SU-DHL-6 (cell line): ENCODE data around the gene ZFP82.

Source experiments
- H2AFZ ChIP-seq: fragments of 200-600 bp; sonication (generic); 2 replicates; pipeline ENCODE4 v1.6.1; 2014; ENCODE audit warnings: low read depth, mild to moderate bottlenecking, moderate library complexity, mixed read lengths, antibody characterized with exemption, low read length; ENCODE audit not compliant: severe bottlenecking
- H3F3A ChIP-seq: fragments of 200-600 bp; shearing (Covaris generic); 2 replicates; pipeline ENCODE4 v1.6.0; 2016; ENCODE audit warnings: antibody characterized with exemption, mild to moderate bottlenecking; ENCODE audit not compliant: insufficient read depth
- H3K27ac ChIP-seq: fragments of 200-600 bp; sonication (generic); 2 replicates; pipeline ENCODE4 v1.5.1; 2016; ENCODE audit warnings: low read depth, mild to moderate bottlenecking, low read length, moderate library complexity, mixed read lengths
- H3K27me3 ChIP-seq: fragments of 200-600 bp; sonication (generic), shearing (Covaris generic); 2 replicates; pipeline ENCODE4 v1.6.0; 2014; ENCODE audit warnings: mild to moderate bottlenecking, low read length
- H3K36me3 ChIP-seq: fragments of 200-600 bp; sonication (generic); 2 replicates; pipeline ENCODE4 v1.6.1; 2014; ENCODE audit warnings: mild to moderate bottlenecking, low read length, mixed read lengths
- H3K4me2 ChIP-seq: fragments of 300-600, 200-600 bp; shearing (Covaris generic), sonication (generic); 2 replicates; pipeline ENCODE4 v1.6.0; 2014; ENCODE audit warnings: low read length, low read depth, mild to moderate bottlenecking; ENCODE audit not compliant: poor library complexity, severe bottlenecking
- H3K4me3 ChIP-seq: fragments of 200-600 bp; sonication (generic); 2 replicates; pipeline ENCODE4 v1.5.1; 2014; ENCODE audit warnings: antibody characterized with exemption, low read length, mild to moderate bottlenecking, mixed read lengths; ENCODE audit not compliant: insufficient read depth, poor library complexity, severe bottlenecking
- H3K79me2 ChIP-seq: fragments of 200-600 bp; sonication (generic); 2 replicates; pipeline ENCODE4 v1.6.1; 2014; ENCODE audit warnings: mild to moderate bottlenecking, low read length, moderate library complexity; ENCODE audit not compliant: insufficient read depth
- H3K9ac ChIP-seq: fragments of 200-600 bp; sonication (generic); 2 replicates; pipeline ENCODE4 v1.7.0; 2014; ENCODE audit warnings: mild to moderate bottlenecking, low read length
- H3K9me2 ChIP-seq: fragments of 200-600 bp; sonication (generic); replicated peaks from 2 replicates; pipeline ENCODE4 v1.6.1; 2014; ENCODE audit warnings: low read length; ENCODE audit not compliant: insufficient read depth
- H3K9me3 ChIP-seq: fragments of 200-600 bp; sonication (generic); 2 replicates; pipeline ENCODE4 v1.6.1; 2014; ENCODE audit warnings: low read length, mixed read lengths; ENCODE audit not compliant: insufficient read depth
- H4K20me1 ChIP-seq: fragments of 200-600 bp; sonication (generic); 2 replicates; pipeline ENCODE4 v1.6.1; 2014; ENCODE audit warnings: low read depth, mild to moderate bottlenecking, antibody characterized with exemption, low read length, moderate library complexity, mixed read lengths
- EZH2phosphoT487 ChIP-seq: fragments of 200-600 bp; sonication (generic), shearing (Covaris generic); conservative IDR thresholded peaks from 2 replicates; pipeline ENCODE4 v1.6.1; 2018; ENCODE audit warnings: mild to moderate bottlenecking, antibody characterized with exemption, low read length, moderate library complexity, mixed read lengths
- TF ChIP-seq, protein P1 (sequence below): fragments of 200-600 bp; sonication (generic); IDR thresholded peaks from one replicate; pipeline ENCODE4 v1.5.1; 2017; ENCODE audit warnings: antibody characterized with exemption, mild to moderate bottlenecking, low read length, moderate library complexity; ENCODE audit not compliant: insufficient read depth, poor library complexity, severe bottlenecking

Gene ZFP82

DNA sequence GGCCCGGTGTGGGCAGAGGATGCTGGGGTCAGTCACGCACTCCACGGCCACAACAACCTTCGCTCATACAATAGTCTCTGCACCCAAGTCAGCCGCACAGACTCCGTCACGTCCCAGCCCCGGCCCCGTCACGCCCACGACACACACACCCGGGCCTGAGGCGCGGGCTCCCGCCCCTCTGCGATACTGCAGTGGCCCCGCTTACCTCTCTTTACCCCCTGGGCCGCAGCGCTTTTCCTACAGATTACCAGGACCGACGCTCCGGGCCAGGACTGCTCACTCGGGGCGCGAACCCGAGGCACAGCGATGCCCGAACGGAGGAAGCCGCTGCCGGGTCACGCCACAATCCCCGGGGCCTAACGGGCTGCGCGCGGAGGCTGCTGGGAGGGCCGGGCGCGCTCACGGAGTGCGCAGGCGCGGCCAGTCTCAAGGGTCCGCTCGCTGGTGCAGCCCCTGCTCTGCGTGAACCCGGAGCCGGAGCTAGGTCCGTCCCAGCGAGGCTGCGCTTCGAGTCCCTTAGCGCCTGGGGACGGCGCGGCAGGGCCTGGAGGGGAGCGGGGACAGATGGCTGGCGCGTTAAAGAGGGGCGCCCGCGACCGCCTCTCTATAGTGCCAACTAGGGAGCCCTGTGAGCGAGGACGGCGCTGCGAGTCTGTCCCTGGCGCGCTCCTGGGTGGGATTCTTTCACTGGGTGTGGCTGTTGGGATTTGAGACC is at the start of gene ZFP82:
ZFP82 (minus strand) TSS at position 358 of the 715 bp plus-strand sequence. CDS start 8,855 bp downstream, outside the sequence.
- H3F3A ChIP-seq: peaks cover 2% of the 10 kb centered on the region; the same call in 1 of the 2 replicates
- peak within 1 kb of the TSS; percentile 64 for H3K27ac ChIP-seq
- no peaks in the 10 kb centered on the region for H3K27me3 ChIP-seq
- TF ChIP-seq EZH2phosphoT487: no peak
- TF ChIP-seq, protein P1, sequence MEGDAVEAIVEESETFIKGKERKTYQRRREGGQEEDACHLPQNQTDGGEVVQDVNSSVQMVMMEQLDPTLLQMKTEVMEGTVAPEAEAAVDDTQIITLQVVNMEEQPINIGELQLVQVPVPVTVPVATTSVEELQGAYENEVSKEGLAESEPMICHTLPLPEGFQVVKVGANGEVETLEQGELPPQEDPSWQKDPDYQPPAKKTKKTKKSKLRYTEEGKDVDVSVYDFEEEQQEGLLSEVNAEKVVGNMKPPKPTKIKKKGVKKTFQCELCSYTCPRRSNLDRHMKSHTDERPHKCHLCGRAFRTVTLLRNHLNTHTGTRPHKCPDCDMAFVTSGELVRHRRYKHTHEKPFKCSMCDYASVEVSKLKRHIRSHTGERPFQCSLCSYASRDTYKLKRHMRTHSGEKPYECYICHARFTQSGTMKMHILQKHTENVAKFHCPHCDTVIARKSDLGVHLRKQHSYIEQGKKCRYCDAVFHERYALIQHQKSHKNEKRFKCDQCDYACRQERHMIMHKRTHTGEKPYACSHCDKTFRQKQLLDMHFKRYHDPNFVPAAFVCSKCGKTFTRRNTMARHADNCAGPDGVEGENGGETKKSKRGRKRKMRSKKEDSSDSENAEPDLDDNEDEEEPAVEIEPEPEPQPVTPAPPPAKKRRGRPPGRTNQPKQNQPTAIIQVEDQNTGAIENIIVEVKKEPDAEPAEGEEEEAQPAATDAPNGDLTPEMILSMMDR: no peak
- H4K20me1 ChIP-seq: 0 out of 2 replicates have a peak, but pooled peaks cover 3% of the 10 kb centered on the region
- no peaks in the 10 kb centered on the region for H3K9me3 ChIP-seq
- H3K9me2 ChIP-seq: no peaks in the 10 kb centered on the region
- peak within 1 kb of the TSS; percentile 89 for H3K4me2 ChIP-seq
- H3K79me2 ChIP-seq: peaks cover 50% of the 10 kb centered on the region
- peak within 1 kb of the TSS; percentile 99 for H2AFZ ChIP-seq
- H3K36me3 ChIP-seq: peaks cover 4% of the 10 kb centered on the region; the same call in 1 of the 2 replicates
- H3K4me3 ChIP-seq: peak within 1 kb of the TSS; percentile 85
- H3K9ac ChIP-seq: peak within 1 kb of the TSS; percentile 79

DNA sequence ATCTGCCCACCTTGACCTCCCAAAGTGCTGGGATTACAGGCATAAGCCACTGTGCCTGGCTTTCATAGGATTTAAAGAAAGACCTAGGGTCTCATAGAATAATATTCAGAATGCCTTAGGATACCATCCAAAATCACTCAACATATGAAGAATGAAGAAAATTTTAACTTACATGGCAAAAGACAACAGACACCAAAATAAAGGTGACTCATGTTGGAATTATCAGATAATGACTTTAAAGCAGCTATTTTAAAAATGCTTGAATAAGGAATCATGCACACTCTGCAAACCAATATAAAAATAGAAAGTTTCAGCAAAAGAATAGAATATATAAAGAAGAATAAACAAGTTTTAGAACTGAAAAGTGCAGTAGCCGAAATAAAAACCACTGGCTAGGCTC is 41.6 kb upstream of the ZFP82 start:
- H3K4me2 ChIP-seq: no peak overlapping the region
- H3K9ac ChIP-seq: no peak overlapping the region
- H3K9me2 ChIP-seq: no peaks in the 10 kb centered on the region
- H3K27ac ChIP-seq: no peak overlapping the region
- no peak overlapping the region for H2AFZ ChIP-seq
- H3K27me3 ChIP-seq: no peaks in the 10 kb centered on the region
- H3K4me3 ChIP-seq: no peak overlapping the region
- H3F3A ChIP-seq: no peaks in the 10 kb centered on the region
- TF ChIP-seq, protein P1: no peak
- no peak for TF ChIP-seq EZH2phosphoT487
- H4K20me1 ChIP-seq: no peaks in the 10 kb centered on the region
- no peaks in the 10 kb centered on the region for H3K9me3 ChIP-seq
- H3K79me2 ChIP-seq: no peaks in the 10 kb centered on the region
- peaks cover 10% of the 10 kb centered on the region; the same call in 1 of the 2 replicates for H3K36me3 ChIP-seq

DNA sequence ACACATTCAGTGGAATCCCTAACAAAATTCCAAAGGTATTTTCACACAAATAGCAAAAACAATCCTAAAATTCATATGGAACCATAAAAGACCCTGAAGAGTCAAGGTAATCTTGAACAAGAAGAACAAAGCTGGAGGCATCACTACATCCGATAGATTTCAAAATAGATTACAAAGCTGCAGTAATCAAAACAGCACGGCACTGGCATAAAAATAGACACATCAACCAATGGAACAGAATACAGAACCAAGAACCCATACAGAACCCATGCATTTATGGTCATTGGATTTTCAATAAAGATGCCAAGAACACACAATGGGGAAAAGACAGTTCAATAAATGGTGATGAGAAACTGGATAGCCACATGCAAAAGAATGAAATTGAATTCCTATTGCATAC is 38.4 kb upstream of the ZFP82 start:
- no peaks in the 10 kb centered on the region for H3K9me2 ChIP-seq
- H3K9ac ChIP-seq: no peak overlapping the region
- TF ChIP-seq, protein P1: no peak
- no peak for TF ChIP-seq EZH2phosphoT487
- no peaks in the 10 kb centered on the region for H3K9me3 ChIP-seq
- H3K4me3 ChIP-seq: no peak overlapping the region
- no peak overlapping the region for H3K27ac ChIP-seq
- H2AFZ ChIP-seq: no peak overlapping the region
- H3K27me3 ChIP-seq: no peaks in the 10 kb centered on the region
- no peaks in the 10 kb centered on the region for H4K20me1 ChIP-seq
- peaks cover 15% of the 10 kb centered on the region; the same call in 1 of the 2 replicates for H3K36me3 ChIP-seq
- no peaks in the 10 kb centered on the region for H3F3A ChIP-seq
- H3K79me2 ChIP-seq: no peaks in the 10 kb centered on the region
- no peak overlapping the region for H3K4me2 ChIP-seq
